ENCODE results near the gene TYMP.
A peak's percentile ranks its signal among the peaks of the same experiment; 100 is the strongest.
"Not testable (repeated sequence)": the region's sequence is repeated elsewhere in the genome, so short reads cannot be mapped to it uniquely, and the experiment has no call there.

TYMP gene

DNA sequence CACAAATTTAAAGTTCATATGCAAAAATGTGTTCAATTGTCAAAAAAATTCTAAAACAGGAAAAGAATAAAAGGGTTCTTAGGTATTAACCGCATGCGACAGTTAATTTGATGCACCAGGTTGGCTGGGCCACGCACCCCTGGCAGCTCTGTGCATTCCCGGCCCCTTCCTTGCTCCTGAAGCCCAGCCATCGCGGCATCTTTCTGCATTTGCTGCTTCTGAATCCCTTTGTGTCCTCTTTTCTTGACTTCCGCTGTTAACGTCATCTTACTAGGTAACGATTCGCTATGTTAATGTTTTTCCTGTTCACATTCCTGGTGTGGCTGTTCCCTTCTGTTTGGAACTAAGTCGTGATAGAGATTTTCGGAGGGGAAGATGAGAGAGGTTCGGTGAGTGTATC lies 8.0 kb upstream of the TYMP start:
- no peak for DNase-seq

DNA sequence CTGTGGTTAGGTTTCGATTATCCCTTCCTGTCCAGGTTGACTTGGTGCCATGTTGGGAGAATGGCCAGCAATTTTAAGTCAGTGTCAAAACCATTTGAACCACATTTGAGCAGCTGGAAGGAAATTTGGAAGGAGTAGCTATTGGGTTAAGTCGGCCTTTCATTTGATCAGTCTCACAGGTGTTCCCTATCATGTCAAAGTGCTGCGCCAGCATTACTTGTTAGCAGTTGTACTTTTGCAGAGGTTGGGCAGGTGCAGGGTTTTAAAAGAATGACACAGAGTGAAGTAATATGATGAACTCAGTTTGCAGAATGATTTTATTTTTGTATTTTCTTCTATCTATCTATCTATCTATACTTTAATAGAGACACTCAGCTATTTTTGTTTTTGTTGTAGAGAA lies 6.4 kb upstream of the TYMP start:
- no peak for DNase-seq

DNA sequence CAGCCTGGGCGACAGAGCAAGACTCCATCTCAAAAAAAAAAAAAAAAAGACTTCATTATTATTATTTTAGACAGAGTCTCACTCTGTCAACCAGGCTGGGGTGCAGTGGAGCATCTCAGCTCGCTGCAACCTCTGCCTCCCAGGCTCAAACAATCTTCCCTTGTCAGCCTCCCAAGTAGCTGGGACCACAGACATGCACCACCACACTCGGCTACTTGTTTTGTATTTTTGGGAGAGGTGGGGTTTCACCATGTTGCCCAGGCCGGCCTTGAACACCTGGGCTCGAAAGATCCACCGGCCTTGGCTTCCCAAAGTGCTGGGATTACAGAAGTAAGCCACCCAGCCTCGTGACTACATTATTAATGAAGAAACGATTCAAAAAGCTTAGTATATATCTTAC lies 5.3 kb upstream of the TYMP start:
- no peak for DNase-seq

DNA sequence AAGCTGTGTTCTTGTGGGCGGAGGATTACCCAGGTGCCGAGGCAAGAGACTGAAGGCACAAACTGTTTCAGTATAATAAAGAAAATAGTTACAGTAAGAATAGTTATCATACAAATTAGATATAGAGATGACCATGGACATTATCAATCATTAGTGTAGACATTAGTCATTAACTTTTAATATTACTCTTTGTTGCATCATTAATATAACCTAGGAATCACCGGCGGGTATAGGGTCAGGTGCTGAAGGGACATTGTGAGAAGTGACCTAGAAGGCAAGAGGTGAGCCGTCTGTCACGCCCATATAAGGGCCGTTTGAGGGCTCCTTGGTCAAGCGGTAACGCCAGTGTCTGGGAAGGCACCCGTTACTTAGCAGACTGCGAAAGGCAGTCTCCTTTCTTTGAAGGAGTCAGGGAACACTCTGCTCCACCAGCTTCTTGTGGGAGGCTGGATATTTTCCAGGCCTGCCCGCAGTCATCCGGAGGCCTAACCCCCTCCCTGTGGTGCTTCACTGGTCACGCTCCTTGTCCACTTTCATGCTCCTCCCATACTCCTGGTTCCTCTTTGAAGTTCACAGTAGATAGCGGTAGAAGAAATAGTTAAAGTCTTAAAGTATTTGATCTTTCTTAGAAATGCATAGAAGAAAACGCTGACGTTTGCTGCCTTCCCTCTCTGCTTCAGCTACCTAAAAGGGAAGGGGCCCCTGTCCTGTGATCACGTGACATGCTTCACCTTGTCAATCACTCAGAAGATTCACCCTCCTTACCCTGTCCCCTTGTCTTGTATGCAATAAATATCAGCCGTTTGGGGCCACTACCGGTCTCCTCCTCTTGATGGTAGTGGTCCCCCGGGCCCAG lies 4.3 kb upstream of the TYMP start:
- not testable (repeated sequence) for DNase-seq

DNA sequence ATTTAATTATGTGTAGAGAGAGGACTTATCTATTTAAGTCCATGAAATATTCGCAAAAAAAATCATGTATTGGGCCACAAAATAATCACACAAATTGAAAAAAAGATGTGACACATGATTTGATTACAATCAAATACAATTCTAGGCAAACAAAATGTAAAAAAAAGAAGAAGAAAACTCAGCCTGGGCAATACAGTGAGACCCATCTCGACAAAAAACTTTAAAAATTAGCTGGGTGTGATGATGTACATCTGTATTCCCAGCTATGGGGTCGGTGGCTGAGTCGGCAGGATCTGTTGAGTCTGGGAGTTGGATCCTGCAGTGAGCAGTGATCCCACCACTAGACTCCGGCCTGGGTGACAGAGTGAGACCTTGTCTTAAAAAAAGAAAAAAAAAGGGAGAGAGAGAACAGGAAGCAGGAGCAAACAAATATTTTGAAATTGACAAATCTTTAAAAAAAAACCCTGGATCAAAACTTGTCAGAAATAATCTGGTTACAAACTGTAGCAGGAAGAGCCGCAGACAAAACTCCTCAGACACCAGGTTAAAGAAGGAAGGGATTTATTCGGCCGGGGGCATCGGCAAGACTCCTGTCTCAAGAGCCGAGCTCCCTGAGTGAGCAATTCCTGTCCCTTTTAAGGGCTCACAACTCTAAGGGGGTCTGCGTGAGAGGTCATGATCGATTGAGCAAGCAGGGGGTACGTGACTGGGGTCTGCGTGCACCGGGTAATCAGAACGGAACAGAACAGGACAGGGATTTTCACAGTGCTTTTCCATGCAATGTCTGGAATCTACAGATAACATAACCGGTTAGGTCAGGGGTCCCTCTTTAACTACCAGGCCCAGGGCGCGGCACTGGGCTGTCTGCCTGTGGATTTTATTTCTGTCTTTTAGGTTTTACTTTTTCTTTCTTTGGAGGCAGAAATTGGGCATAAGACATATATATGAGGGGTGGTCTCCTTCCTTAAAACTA lies 3.3 kb upstream of the TYMP start:
- no peak for DNase-seq

DNA sequence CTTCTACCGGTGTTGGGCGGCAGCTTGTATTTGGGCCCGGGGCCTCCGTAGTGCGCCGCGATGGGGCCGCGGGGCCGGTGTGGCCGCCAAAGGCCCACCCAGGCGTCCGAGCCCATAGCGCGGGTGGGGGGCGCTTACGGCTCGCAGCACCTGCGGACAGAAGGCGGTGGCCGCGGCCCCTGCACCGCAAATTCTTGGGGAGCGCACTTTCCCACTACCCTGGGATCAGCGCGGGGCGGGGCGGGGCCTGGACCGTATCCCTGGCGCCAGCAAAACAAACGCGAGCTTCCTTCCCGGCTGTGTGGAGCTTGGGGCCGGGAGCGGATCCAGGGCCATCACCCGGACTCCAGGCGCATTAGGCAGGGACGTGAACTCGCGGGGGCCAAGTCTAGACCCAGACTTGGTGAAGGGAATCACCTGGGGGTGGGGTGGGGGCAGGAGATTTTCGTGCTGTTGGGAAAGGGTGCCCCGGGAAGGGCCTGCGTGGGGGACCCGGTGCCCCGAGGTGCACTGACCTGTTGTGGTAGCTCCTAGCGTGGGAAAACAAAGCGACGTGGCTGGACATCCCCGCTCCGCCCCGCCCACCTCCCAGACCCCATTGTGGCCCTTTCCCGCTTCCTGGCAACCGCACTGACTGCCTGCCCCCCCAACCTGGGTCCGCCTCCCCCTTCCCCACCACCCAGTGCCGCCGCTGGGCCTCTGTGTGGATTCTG lies 2.3 kb upstream of the TYMP start:
- no peak for DNase-seq

DNA sequence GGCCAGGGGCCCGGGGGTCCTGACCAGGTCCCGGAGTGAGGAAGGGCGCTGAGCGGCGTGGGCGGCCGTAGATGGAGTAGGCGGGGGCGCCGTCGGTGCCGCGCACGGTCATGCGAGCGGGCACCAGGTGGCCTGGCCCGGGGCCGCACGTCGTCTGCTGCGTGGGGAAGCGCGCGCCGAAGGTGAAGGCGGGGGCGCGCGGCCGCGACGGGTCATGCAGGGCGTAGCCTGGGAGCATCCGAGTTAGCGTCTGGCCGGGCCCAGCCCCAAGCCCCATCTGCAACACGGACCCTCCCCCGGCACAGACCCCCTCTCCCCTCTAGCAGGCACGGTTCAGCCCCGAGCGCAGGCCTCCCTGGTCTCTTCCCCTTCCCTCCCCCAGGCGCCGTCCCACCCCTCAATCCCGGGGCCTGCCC lies 1.7 kb upstream of the TYMP start:
- no peak for DNase-seq

DNA sequence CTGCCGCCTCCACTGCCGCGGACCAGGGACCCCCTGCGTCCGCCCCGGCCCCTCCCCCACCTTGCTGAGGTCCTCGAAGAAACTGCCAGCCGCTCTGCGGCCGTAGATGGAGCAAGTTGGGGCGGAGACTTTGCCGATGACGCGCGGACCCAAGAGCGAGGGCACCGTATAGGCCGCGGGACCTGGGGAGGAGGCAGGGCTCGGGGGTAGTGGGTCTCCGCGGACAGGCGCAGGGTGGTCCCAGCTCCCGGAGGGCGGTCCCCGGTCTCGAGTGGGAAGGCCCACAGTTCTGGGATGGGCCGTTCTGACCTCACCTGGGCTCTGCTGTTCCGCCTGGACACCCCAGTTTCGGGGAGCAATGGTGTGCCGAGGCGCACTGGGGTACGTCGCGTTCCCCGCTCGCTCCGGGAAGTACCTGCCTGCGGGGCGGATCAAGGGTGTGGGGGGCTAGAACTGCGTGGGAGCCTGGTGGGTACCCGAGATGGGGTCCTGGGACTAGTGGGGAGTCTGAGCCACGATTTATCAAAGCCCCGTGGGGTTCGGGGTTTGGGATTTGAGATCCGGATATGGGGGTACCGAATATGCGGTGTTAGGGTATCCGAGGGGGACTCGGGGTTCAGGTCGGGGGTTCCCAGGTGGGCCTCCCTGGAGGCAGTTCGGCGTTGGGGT lies 1.2 kb upstream of the TYMP start:
- DNase-seq, result no peak

DNA sequence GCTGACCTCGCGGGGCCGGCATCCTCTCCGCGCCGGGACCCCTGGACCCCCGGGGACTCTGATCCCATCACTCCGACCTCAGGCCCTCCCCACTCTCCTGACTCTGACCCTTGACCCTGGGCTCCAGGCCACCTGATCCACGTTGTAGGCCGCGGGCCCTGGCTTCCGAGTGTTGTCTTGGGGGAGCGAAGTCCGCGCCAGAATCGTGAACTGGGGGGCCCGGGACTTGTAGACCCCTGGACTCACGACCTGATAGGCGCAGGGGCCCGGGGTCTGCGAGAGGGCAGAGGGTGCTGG lies 716 bp upstream of the TYMP start:
- no peak for DNase-seq

DNA sequence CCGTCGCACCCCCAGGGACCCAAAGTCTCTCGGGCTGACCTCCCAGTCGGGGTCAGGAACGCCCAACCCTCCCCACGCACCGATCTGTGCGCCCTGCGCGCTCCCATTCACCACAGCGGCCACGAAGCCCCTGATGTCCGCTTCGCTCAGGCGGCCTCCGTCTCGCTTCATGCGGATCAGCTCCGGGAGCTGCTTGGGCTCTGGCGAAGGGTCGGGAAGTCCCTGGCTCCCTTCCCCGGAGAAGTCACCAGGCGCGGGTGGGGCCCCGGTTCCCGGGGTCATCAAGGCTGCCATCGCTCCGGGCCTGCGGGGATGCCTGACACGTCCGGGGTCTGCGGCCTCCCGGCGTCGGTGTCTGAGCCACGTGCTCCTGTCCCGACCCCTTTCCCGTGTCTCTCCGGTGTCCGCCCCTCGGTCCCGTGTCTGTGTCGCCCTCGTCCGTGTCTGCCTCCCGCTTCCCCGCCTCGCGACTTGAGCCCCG lies 356 bp downstream of the TYMP start:
- DNase-seq, result no peak

DNA sequence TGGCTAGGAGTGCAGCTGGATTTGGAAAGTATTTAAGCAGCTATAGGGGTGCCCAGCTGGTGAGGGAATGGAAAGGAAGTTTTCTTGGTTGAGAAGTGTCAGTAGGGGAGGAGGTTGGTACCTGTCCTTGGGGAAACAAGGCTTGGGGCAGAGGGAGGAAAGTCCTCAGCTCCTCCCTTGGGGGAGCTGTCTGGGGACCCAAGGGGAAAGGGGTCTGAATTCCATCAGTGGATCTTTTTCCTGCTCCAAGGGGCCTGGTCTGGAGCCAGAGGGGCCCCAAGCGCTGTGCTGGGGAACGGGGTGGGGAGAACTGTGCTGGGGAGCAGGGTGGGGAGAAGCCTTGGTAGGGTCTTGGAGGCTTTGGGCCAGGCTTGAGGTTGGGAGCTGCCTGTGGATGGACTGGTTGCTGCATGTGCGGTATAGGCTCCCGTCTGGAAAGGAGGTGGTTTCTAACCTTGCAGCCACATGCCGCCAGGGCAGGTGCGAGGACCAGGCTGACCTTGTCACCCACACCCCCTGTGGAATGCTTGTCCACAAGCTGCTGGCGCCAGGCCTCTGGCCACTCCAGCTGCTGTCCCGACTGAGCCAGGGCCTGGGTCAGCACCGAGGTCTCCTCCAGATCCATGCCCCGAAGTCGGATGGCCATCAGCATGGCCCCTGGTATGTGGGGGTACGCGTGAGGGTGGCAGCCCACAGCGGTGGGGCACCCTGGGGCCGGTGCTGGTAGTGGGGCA lies 963 bp downstream of the TYMP start:
- no peak for DNase-seq

DNA sequence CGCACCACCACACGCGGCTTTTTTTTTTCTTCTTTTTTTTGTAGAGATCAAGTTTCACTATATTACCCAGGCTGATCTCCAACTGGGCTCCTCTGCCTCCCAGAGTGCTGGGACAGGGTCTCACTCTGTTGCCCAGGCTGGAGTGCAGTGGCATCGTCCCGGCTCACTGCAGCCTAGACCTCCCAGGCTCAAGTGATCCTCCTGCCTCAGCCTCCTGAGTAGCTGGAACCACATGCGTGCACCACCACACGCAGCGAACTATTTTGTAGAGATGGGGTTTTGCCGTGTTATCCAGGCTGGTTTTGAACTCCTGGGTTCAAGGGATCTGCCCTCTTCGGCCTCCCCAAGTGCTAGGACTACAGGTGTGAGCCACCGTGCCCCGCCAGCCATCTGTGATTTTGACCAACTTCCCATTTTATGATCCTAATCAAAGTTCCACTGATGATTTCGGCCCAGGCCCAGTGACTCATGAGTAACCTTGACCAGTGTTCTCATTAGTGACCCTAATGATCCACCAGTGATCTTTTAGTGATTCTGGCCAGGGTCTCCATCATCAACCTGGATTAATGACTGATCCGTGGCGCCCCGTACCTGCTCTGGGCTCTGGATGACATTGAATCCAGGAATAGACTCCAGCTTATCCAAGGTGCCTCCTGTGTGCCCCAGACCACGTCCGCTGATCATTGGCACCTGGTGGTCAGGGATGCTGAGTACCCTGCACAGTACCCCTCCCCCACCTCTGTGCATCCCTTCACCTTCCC lies 1.7 kb downstream of the TYMP start:
- no peak for DNase-seq

DNA sequence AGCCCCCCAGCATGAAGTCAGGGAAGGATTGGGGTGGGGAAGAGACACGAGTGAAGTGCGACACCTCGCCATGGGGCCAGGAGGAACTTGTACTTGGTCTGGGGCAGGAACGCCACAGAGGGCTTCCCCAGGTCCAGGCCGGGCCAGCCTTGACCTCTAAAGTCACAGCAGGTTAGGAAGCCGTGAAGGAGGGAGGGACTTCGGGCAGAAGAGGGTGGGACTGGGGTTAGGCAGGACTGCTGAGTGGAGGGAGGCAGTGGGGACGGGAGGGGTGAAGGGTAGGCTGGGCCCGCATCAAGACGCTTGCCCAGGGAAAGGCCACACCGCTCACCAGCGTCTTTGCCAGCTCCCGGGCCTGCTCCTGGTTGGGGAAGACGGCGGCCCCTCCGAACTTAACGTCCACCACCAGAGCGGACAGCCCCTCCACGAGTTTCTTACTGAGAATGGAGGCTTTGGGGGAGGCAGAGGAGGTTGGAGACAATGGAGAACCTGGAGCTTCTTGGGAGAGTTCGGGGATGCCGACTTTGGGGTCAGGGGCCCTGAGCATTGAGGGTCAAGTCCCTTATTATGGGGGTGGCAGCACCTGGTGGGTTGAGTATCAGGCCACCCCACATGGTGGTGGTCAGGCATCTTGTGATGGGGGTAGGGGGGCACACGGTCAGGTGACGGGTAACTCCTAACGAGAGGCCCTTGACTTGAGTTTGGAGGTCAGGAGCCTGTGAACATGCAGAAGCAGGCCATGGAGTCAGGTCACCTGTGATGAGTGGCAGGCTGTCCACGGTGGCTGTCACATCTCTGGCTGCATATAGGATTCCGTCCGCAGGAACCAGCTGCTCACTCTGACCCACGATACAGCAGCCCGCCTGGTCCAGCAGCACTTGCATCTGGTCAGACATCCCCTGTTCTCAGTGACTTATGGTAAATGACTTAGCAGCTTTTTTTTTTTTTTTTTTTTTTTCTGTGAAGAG lies 2.7 kb downstream of the TYMP start:
- DNase-seq, result no peak

DNA sequence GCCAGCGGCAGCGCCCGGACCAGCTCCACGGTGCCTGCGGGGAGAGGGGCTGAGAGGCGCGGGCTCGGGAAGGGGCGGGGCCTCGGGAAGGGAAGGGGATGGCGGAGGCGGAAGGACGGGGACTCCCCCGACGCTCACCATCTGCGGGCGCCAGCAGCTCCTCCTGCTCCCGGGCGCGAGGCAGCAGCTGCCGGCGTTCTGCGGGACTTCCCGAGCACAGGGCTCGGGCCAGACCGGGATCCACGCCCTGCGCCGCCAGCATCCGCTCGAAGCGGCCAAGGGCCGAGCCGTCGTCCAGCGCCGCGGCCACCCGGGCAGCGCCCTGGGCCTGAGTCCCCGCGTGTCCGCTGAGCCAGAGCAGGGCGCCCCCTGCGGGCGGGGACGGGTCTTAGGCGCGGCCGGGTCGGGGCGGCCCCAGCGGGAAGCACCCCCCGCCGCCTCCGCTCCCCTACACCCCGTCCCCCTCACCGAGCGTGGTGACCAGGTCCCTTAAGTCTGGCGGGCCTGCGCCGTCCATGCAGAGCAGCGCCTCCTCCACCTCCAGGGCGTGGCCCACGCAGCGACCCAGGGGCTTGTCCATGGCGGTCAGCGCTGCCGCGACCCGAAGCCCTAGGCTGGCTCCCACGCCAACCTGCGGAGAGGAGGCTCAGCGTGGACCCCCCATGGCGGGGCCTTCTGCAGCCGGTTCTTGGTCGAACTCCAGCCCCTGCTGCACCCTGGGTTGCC lies 3.5 kb downstream of the TYMP start:
- DNase-seq, result peak; percentile 66

DNA sequence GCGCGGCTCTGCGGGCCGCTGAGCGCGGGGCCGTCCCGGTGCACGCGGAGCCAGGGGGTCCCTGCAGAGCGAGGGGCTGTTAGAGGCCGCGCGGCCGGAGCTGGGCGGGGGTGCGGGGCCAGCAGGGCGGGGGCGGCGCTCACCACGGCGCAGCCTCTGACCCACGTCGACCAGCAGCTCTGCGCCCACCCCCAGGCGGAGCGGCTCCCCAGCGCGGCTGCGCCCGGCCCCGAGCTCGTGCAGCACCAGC lies 4.0 kb downstream of the TYMP start:
- no peak for DNase-seq

DNA sequence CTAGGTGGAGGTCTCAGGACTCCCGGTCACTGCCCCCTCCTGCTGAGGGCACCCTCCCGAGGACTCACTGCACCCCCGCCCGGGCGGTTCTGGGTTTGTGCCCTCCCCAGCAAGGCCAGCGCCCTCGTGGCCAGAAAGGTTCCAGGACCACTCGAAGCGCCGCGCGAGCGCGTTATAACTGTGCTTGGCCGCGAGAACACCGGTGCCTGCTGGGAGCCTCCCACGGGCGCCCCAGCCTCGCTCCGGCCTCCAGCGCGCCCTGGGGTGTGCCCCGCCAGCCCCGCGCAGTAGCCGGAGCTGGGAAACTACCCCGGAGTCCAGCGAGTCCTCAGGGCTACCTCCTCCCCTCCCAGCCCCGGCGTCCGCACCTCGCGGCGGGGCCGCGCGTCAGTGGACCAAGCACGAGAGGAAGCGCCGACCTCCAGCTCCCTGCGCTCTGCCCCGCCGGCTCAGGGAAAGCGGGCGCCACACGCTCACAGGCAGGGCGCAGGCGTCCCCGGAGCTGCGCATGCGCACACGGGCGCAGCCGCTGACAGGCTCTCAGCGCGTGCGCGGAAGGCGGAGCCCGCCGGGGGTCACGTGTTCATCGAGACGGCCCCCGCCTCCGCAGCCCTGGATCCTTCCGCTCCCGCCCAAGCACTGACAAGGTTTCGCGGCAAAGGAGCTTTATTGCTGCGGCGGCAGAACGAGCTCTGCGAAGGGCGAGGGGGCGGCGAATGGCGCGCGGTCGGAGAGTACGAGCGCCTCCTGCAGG lies 4.5 kb downstream of the TYMP start, which contains the start of gene SCO2:
SCO2 (minus strand) TSS at position 495 of the 754 bp plus-strand sequence. CDS start 1,187 bp downstream, outside the sequence.
- peak; percentile 96 for DNase-seq

DNA sequence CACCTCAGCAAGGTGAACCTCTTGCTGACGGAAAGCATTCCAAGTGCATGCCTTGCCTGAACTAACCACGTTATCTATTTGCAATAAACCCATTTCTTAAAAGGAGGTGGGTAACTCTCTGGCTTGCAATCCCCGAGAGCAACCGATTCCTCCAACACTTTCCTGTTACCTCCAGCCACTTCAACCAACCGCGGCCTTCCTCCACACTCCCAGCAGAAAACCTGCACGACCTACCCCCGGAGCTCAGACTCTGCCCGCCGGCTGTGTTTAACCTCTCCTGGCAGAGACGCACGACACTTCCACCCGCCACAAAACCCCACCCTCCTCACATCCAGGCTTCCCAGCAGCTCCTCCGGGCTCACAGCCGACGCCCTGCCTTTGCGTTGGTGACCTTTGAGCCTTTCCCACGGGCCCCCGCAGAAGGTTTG lies 5.1 kb downstream of the TYMP start:
- DNase-seq, result no peak

All from effector CD8-positive, alpha-beta T cell (primary cell).